NCI-H774 (cell line): ENCODE results near the gene SRM.

ENCODE experiments used
- DNase-seq: peaks from one replicate; lab custom pipeline; 2025; lab: John Stamatoyannopoulos, UW

SRM gene

DNA sequence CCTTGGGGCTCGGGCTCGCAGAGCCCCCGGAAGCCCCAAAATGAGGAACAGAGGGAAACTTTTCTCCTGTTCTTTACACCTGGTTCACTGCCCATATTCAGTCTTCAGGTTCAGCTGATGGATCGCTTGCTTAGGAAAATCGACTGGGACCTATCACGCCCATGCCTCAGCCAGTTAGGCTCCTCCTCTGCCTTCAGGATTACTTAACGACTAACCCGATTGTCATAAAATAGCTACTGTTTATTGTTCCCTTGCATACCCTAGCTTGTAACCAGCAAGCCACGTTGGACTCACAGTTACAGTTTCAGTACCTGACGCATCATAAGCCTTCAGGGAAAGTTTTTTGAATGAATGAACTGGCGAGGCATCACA, 46.7 kb downstream of the SRM start:
- no peak for DNase-seq

DNA sequence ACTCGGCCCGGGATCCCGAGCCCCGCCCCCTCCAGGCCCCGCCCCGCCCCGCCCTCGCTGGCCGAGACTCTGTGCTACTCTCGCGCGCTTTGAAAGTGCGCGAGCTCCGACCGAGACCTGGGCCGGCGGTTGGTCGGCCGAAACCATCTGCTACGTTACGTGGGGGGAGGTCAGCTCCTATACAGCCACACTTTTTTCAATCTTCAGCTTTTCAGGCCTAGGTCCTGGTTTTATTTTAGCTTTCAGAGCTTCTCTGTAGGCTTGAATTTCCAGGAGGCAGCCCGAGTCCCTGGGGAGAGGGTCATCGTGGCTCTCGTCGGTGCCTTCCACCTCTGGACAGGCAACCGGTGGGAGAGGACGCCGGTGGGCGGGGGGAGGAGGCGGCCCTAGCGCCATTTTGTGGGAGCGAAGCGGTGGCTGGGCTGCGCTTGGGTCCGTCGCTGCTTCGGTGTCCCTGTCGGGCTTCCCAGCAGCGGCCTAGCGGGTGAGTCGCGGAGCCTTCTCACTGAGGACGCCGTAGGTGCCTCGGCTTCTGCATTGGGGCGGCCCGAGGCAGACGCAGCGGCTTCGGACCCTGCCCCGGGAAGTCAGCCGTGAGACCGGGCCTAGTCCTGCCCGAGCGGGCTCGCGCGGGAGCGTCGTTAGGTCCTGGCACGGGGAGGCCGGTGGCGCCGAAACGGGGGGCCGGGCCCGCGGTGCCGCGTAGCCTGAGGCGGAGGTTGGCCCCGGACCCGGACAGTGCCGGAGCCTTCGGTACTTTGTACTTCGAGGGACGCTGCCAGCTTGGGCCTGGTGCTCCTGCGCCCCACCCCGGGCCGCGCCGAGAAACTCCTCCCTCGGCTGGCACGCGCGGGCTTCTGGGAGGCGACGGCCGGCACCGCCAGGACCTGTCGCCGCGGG, 47.3 kb downstream of the SRM start, which contains the start of gene TARDBP:
TARDBP (plus strand) TSS at position 395 of the 900 bp plus-strand sequence. CDS start 1,074 bp downstream, outside the sequence.
- DNase-seq = peak; percentile 61
